SK-N-MC (cell line): Measurements from ENCODE around the gene ARHGEF37.
"Not testable (repeated sequence)": the region's sequence is repeated elsewhere in the genome, so short reads cannot be mapped to it uniquely, and the experiment has no call there.

Source experiments
- DNase-seq: peaks from one replicate; pipeline ENCODE4 v3.0.0-alpha.2; 2011; ENCODE audit warnings: low read depth, low spot score
- H3K27ac ChIP-seq: fragments of 200-600 bp; sonication (generic); 2 replicates; pipeline ENCODE4 v1.5.1; 2016; ENCODE audit warnings: mixed run types
- H3K36me3 ChIP-seq: fragments of 200-600 bp; sonication (generic); 2 replicates; pipeline ENCODE4 v1.6.1; 2017; ENCODE audit warnings: antibody characterized with exemption, low read length, mixed read lengths; ENCODE audit not compliant: insufficient read depth
- H3K4me3 ChIP-seq: fragments of 200-600 bp; sonication (generic); 2 replicates; pipeline ENCODE4 v1.5.1; 2016
- H3K9ac ChIP-seq: fragments of 200-600 bp; sonication (generic); 2 replicates; pipeline ENCODE4 v1.8.0; 2017; ENCODE audit warnings: mixed run types, mixed read lengths; ENCODE audit not compliant: insufficient read length
- H3K9me3 ChIP-seq: fragments of 200-600 bp; sonication (generic); 2 replicates; pipeline ENCODE4 v1.6.1; 2017; ENCODE audit warnings: low read depth, mild to moderate bottlenecking, antibody characterized with exemption, low read length, moderate library complexity, mixed read lengths
- EZH2 ChIP-seq: fragments of 200-600 bp; sonication (generic); IDR thresholded peaks from one replicate; pipeline ENCODE4 v1.6.1; 2017; ENCODE audit warnings: antibody characterized with exemption
- FOXP2 ChIP-seq: optimal IDR thresholded peaks from 2 replicates; pipeline ENCODE3; 2011; ENCODE audit warnings: mild to moderate bottlenecking, moderate library complexity; ENCODE audit not compliant: insufficient read depth; ENCODE audit errors: extremely low read length, control extremely low read depth
- POLR2AphosphoS5 ChIP-seq: IDR thresholded peaks from 2 replicates; pipeline ENCODE4 v1.6.1; 2012; ENCODE audit warnings: mild to moderate bottlenecking, low read depth, low read length, borderline replicate concordance

ARHGEF37 gene

GRCh38 chr5:149664666-149665415 is 83.5 kb downstream of the ARHGEF37 start:
- no peaks in the 10 kb centered on the region for H3K36me3 ChIP-seq
- no peak overlapping the region for H3K27ac ChIP-seq
- no peak overlapping the region for H3K9ac ChIP-seq
- no peaks in the 10 kb centered on the region for H3K9me3 ChIP-seq
- TF ChIP-seq EZH2 (no peak), POLR2AphosphoS5 (no peak), FOXP2 (no peak)
- no peak for DNase-seq
- no peak overlapping the region for H3K4me3 ChIP-seq

DNA sequence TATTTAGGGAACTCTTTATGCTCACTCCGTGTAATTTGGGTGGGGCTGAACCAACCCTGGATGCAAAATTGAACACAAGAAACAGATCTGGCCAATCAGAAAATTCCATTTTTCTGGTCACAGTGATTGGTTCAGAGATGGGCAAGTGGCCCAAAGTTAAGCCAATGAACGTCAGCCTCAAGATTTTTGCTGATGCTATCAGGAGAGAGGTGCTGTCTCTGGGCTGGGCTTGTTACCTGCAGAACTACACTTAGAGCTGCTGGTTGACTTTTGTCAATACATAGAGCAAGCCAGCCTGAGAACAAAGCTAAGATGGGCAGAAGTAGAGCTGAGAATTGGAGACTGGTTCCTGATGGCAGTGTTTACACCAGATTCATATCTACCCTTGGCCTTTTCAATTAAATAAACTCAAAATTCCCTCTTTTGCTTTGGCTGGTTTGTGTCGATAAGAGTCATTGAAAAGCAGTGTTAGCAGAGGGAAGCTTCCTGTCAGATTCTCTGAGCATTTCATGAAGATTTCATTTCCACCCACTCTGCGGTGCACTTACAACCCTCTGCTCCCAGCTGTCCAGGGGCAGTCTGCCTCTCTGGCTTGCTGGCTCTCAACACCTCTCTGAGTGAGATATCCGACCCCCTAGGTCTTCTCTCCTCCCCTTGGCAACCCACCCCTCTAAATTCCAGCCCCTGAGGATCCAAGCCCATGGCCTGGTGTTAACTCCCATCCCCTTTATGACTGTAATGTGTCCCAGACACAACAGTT is 84.3 kb downstream of the ARHGEF37 start:
- Histone ChIP-seq H3K36me3 (no peaks in the 10 kb centered on the region), H3K27ac (no peak overlapping the region), H3K9ac (no peak overlapping the region), H3K4me3 (no peak overlapping the region), H3K9me3 (no peaks in the 10 kb centered on the region)
- TF ChIP-seq EZH2 = no peak
- no peak for TF ChIP-seq FOXP2
- TF ChIP-seq POLR2AphosphoS5 = no peak
- no peak for DNase-seq

GRCh38 chr5:149666212-149666852 is 85.0 kb downstream of the ARHGEF37 start:
- TF ChIP-seq EZH2 = no peak
- Histone ChIP-seq H3K9ac (no peak overlapping the region), H3K36me3 (no peaks in the 10 kb centered on the region), H3K4me3 (no peak overlapping the region), H3K9me3 (no peaks in the 10 kb centered on the region), H3K27ac (no peak overlapping the region)
- DNase-seq = no peak

- no peak for DNase-seq
- Histone ChIP-seq H3K36me3 (no peaks in the 10 kb centered on the region), H3K9me3 (no peaks in the 10 kb centered on the region), H3K9ac (no peak overlapping the region), H3K27ac (no peak overlapping the region), H3K4me3 (no peak overlapping the region)
- no peak for TF ChIP-seq EZH2
- no peak for TF ChIP-seq POLR2AphosphoS5
- TF ChIP-seq FOXP2 = no peak
These were observed 86.0 kb downstream of the ARHGEF37 start for GRCh38 chr5:149667084-149667828.

GRCh38 chr5:149667829-149668330 is 86.6 kb downstream of the ARHGEF37 start:
- no peaks in the 10 kb centered on the region for H3K9me3 ChIP-seq
- no peaks in the 10 kb centered on the region for H3K36me3 ChIP-seq
- no peak overlapping the region for H3K9ac ChIP-seq
- H3K27ac ChIP-seq = no peak overlapping the region
- no peak for TF ChIP-seq FOXP2
- no peak for TF ChIP-seq EZH2
- TF ChIP-seq POLR2AphosphoS5 = no peak
- DNase-seq = no peak
- H3K4me3 ChIP-seq = no peak overlapping the region

- not testable (repeated sequence) for H3K4me3 ChIP-seq, H3K9me3 ChIP-seq, H3K9ac ChIP-seq, DNase-seq, H3K36me3 ChIP-seq, H3K27ac ChIP-seq
These were observed 88.0 kb downstream of the ARHGEF37 start for GRCh38 chr5:149669273-149669672.

DNA sequence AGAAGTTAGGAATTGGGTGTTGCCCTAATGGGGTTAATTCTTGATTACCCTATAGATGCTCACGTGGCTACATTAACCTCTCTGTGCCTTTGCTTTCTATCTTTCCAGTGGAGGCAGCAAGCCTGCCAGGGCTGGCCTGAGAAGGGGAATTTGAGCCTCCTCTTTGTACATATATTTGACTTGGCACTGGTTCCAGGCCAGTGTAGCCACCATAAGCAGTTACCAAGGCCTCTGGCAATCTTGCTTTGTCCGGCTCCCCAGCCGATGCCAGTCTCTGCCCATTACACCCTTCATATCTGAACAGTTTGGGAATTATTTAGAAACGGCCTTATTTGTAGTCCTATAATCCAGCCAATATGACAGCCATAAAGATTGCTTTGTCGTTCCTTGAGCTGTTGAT is 90.2 kb downstream of the ARHGEF37 start:
- H3K27ac ChIP-seq = no peak overlapping the region
- H3K4me3 ChIP-seq = no peak overlapping the region
- H3K36me3 ChIP-seq = no peaks in the 10 kb centered on the region
- TF ChIP-seq POLR2AphosphoS5 (no peak), EZH2 (no peak), FOXP2 (no peak)
- no peak overlapping the region for H3K9ac ChIP-seq
- H3K9me3 ChIP-seq = no peaks in the 10 kb centered on the region
- no peak for DNase-seq
